Heart left ventricle (tissue), 16 donors: Measurements from ENCODE around the gene CLEC4G. TPM values are rescaled to one million over a fixed set of nuclear protein-coding genes. Genes with fewer than 3 reads are reported as not detected.

ENCODE experiments used
- ATAC-seq, 4 donors: fragments of 200-7000 bp; cut with Tn5 transposase; one replicate each; pipeline ENCODE4 v1.9.1; 2020 to 2022; ENCODE audit warnings: moderate library complexity in 4 of 4, mild to moderate bottlenecking in 3 of 4, moderate number of reproducible peaks in 1 of 4
- DNase-seq, 5 donors: peaks; one replicate each; pipeline ENCODE4 v3.0.0-alpha.2; 2020
- H3K27ac ChIP-seq, 12 donors: fragments of 200-600 bp; sonication (generic) in 4 of 12; one replicate each; pipeline versions ENCODE4 v1.5.0 to v1.8.0; 2016 to 2022; ENCODE audit warnings: mild to moderate bottlenecking in 2 of 12
- H3K27me3 ChIP-seq, 9 donors: fragments of 200-600 bp; sonication (generic) in 2 of 9; one replicate each; pipeline versions ENCODE4 v1.5.1 to v1.8.0; 2016 to 2022; ENCODE audit warnings: mild to moderate bottlenecking in 3 of 9
- H3K36me3 ChIP-seq, 9 donors: fragments of 200-600 bp; sonication (generic) in 2 of 9; one replicate each; pipeline versions ENCODE4 v1.5.0 to v1.8.0; 2018 to 2022; ENCODE audit warnings: mild to moderate bottlenecking in 2 of 9
- H3K4me1 ChIP-seq, 12 donors: fragments of 200-600 bp; sonication (generic) in 4 of 12; one replicate each; pipeline versions ENCODE4 v1.5.0 to v1.8.0; 2016 to 2022; ENCODE audit warnings: mild to moderate bottlenecking in 3 of 12
- H3K4me3 ChIP-seq, 12 donors: fragments of 200-600 bp; sonication (generic) in 4 of 12; one replicate each; pipeline versions ENCODE4 v1.5.0 to v1.8.0; 2017 to 2022; ENCODE audit warnings: mild to moderate bottlenecking in 9 of 12, moderate library complexity in 4 of 12
- H3K9me3 ChIP-seq, 12 donors: fragments of 200-600 bp; sonication (generic) in 4 of 12; one replicate each; pipeline versions ENCODE4 v1.5.0 to v1.8.0; 2016 to 2022; ENCODE audit warnings: mild to moderate bottlenecking in 1 of 12
- CTCF ChIP-seq, 12 donors: fragments of 200-600 bp; sonication (generic) in 4 of 12; IDR thresholded peaks; one replicate each; pipeline versions ENCODE4 v1.5.0 to v1.8.0; 2018 to 2022; ENCODE audit warnings: antibody characterized with exemption in 12 of 12, mild to moderate bottlenecking in 5 of 12
- POLR2A ChIP-seq, 2 donors: fragments of 450-650 bp; IDR thresholded peaks; one replicate each; pipeline ENCODE4 v1.6.1; 2017; ENCODE audit warnings: antibody characterized with exemption in 2 of 2, mild to moderate bottlenecking in 2 of 2, moderate library complexity in 2 of 2
- WGBS, 4 donors: extraction: QIAGEN DNeasy Blood & Tissue Kit in 2 of 4; methylation state at CpG; one replicate each; pipeline versions ENCODE4 v1.1.5 to v1.1.7; 2013 to 2018; 5-methylcytosine and 5-hydroxymethylcytosine counted together
- intact Hi-C, 10 donors: fragments of 100-400 bp; cut with DNase I; formaldehyde crosslinking; loops; one replicate each; pipeline versions ENCODE4 v1.11.1 to v1.14.2; 2022
- polyA plus RNA-seq, 2 donors: library from polyadenylated mRNA; stranded (reverse); fragments of 200-250 nt; gene quantifications; one replicate each; pipeline ENCODE4 v1.2.3, GENCODE V29; 2013
- total RNA-seq, 9 donors: library from RNA; depleted of rRNA in 2 of 9; stranded (reverse); fragments of >200 nt in 2 of 9; fragmentation: NEBNext Ultra II Directional in 3 of 9; extraction: Animal tissue kit (Norgen Biotek cat#: 25700) in 3 of 9; gene quantifications; one replicate each; pipeline versions ENCODE4 v1.1.0 to v1.2.4, GENCODE V29; 2016 to 2023
- donor health status: ischemic (EF 13 %, LVEDD 7.1; RV severe dilation, severe dysfunction).
- donor health status: healthy with polysubstance abuse.
- donor health status: DM: no; HTN: yes; CAD: no.
- donor health status: DM: no; HTN: no; CAD: no.
- donor health status: ischemic (EF 25% LVEDD 6.9; RV normal size, moderate dysfunction).
- donor health status: ischemic (EF 25% LVEDD 5.7; RV mildly dilated, moderate dysfunction).
- donor health status: healthy.
- donor health status: DM: yes; HTN: yes; CAD: no.
- donor health status: ischemic (EF 35%, LVEDD 5.7; RV mildly dilated, moderate dysfunction).
- donor health status: nonischemic (EF 11% LVEDD 7.7; RV severe dilation, severe dysfunction).
- donor health status: DM: yes; HTN: yes; CAD: no.
- donor health status: PGD.
- donor health status: ischemic (EF 29% LVEDD 5.4; RV normal size, mild dysfunction).
- donor health status: nonischemic (EF 23%, LVEDD 6.1; RV moderate dilation, normal function).

Gene CLEC4G
- total and polyA plus RNA-seq, 11 donors = 0.22 to 6.4 (median 0.87) TPM; not detected in 1

DNA sequence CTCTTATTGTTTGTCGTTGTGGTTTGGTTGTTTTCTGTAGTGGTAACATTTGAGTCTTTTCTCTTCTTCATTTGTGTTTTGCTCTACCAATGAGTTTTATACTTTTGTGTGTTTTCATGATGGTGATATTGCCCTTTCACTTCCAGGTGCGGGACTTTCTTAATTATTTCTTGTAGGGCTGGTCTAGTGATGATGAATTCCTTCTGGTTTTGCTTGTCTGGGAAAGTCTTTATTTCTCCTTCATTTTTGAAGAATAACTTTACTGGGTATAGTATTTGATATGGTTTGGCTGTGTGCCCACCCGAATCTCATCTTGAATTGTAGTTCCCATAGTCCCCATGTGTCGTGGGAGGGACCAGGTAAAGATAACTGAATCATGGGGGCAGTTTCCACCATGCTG, 24.3 kb upstream of the CLEC4G start:
- no peaks in the 10 kb centered on the region for H3K27me3 ChIP-seq
- no peak overlapping the region for H3K4me3 ChIP-seq
- 33 to 48% (median 42%) methylated on average over 4 of the region's 4 CpGs for whole genome bisulfite sequencing, 4 donors
- no peak for DNase-seq
- no peaks in the 10 kb centered on the region for H3K36me3 ChIP-seq
- H3K4me1 ChIP-seq = no peaks in the 10 kb centered on the region
- H3K9me3 ChIP-seq = peaks cover 0 to 53% (median 41%) of the 10 kb centered on the region in 12 donors
- intact Hi-C loops = no loop called here
- ATAC-seq = no peak
- no peak for TF ChIP-seq POLR2A (IDR thresholded peaks at IDR 0.05)
- no peak for TF ChIP-seq CTCF (IDR thresholded peaks at IDR 0.05)
- H3K27ac ChIP-seq = no peak overlapping the region

DNA sequence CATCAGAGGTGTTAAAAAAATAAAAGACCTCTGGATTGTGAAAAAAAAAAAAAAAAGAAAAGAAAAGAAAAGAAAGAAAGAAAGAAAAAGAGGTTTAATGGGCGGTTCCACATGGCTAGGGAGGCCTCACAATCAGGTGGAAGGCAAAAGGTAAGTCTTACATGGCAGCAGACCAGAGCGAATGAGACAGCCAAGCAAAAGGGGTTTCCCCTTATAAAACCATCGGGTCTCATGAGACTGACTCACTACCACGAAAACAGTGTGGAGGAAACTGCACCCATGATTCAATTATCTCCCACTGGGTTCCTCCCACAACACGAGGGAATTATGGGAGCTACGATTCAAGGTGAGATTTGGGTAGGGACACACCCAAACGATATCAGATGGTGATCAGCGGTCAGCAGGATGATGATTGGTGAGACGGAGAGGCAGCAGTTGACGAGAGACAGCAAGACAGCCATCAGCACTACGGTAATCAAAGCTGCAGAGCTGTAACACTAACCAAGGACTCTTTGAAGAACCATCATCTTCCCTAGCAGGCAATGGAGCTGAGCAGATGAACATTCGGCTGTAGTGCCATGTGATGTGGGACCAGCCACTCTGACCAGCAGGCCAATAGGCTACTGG, 19.4 kb upstream of the CLEC4G start:
- Histone ChIP-seq H3K27ac (no peak overlapping the region), H3K4me1 (no peaks in the 10 kb centered on the region), H3K4me3 (no peak overlapping the region), H3K27me3 (peaks cover 0 to 30% (median 0%) of the 10 kb centered on the region in 9 donors), H3K9me3 (peaks cover 0 to 19% (median 5%) of the 10 kb centered on the region in 12 donors), H3K36me3 (no peaks in the 10 kb centered on the region)
- WGBS, 4 donors = 70 to 73% (median 71%) methylated on average over 11 to 12 of the region's 12 CpGs
- ATAC-seq (no peak), DNase-seq (no peak)
- intact Hi-C loops = no loop called here
- TF ChIP-seq POLR2A (IDR thresholded peaks at IDR 0.05) = no peak

- no peak overlapping the region for H3K4me3 ChIP-seq
- ATAC-seq (no peak), DNase-seq (no peak)
- H3K27ac ChIP-seq = no peak overlapping the region
- intact Hi-C loops = no loop called here
- H3K27me3 ChIP-seq = peaks cover 0 to 30% (median 0%) of the 10 kb centered on the region in 9 donors
- TF ChIP-seq POLR2A (IDR thresholded peaks at IDR 0.05) (no peak), CTCF (IDR thresholded peaks at IDR 0.05) (no peak)
- H3K4me1 ChIP-seq = no peaks in the 10 kb centered on the region
- H3K36me3 ChIP-seq = no peaks in the 10 kb centered on the region
- WGBS, 4 donors = 23 to 37% (median 30%) methylated on average over 4 of the region's 4 CpGs
- peaks cover 0 to 4% (median 0%) of the 10 kb centered on the region in 12 donors for H3K9me3 ChIP-seq
These were observed 16.8 kb upstream of the CLEC4G start for GRCh38 chr19:7748756-7749155.

- 61 to 74% (median 69%) methylated on average over 2 of the region's 2 CpGs for WGBS, 4 donors
- peaks cover 0 to 4% (median 0%) of the 10 kb centered on the region in 12 donors for H3K9me3 ChIP-seq
- no peaks in the 10 kb centered on the region for H3K4me1 ChIP-seq
- H3K27ac ChIP-seq = no peak overlapping the region
- H3K36me3 ChIP-seq = no peaks in the 10 kb centered on the region
- H3K4me3 ChIP-seq = no peak overlapping the region
- ATAC-seq (no peak), DNase-seq (no peak)
- intact Hi-C loops = no loop called here
- H3K27me3 ChIP-seq = peaks cover 0 to 30% (median 0%) of the 10 kb centered on the region in 9 donors
- TF ChIP-seq POLR2A (IDR thresholded peaks at IDR 0.05) (no peak), CTCF (IDR thresholded peaks at IDR 0.05) (no peak)
These were observed 16.3 kb upstream of the CLEC4G start for GRCh38 chr19:7748171-7748570.
